G401.6 (cell line): ENCODE measurements around the gene SCARF2.
"Not testable (repeated sequence)": the region's sequence is repeated elsewhere in the genome, so short reads cannot be mapped to it uniquely, and the experiment has no call there.

Experiments
- FAIRE-seq: peaks from 2 replicates; lab custom pipeline; 2012; peaks lifted over from hg19 to GRCh38; lab: Jason Lieb, UNC

The SCARF2 gene

DNA sequence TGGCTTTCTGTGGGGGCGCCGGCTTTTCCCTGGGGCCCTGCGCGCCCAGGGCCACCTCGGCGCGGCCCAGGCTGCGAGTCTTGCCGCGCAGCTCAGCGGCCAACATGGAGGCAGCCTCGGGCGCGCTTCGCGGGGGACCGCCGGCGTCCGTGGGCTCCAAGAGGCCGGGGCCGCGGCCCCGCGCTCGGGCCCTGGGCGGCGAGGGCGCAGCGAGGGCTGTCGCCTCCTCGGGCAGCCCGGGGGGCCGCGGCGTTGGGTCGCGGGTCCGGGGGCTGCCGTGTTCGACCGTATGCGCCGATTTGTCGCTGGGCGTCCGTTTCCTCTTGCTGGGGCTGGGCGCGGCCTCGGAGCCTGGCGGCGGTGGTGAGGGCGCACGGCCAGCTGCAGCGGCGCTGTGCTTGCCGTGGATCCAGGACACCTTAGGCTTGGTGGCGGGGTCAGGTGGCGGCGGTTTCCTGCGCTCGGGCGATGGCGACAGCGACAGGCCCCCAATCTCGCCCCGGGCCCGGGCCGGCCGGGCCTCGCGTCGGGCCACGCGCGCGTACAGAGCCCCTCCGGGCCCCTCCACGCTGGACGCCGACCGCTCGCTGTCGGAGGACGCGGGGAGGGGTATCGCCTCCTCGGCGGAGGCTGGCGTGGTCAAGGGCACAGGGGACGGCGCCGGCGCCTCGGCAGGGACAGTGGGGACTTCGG, 11.9 kb downstream of the SCARF2 start:
- no peak for FAIRE-seq

- no peak for FAIRE-seq
These were observed 12.6 kb downstream of the SCARF2 start for GRCh38 chr22:20424932-20425565.

DNA sequence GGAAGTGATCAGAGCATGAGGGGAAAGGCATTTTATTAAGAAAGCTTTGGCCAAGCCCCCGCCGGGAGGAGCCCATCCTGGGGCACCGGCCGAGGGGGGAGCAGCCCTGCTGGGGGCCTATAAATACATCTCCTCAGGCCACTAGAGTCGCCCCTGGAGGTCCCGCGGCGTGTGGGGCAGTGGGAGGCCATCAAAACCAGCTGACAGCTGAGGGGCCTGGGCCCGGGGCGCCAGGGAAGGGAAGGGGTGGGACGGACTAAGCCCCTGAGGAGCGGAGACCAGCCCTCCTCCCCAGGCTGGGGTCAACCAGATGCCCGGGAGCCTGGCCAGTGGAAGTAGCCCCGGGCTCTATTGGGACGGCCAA, 13.1 kb downstream of the SCARF2 start:
- no peak for FAIRE-seq

- no peak for FAIRE-seq
These were observed 13.6 kb downstream of the SCARF2 start for GRCh38 chr22:20423906-20424551.

GRCh38 chr22:20423008-20423905, 14.4 kb downstream of the SCARF2 start:
- no peak for FAIRE-seq

DNA sequence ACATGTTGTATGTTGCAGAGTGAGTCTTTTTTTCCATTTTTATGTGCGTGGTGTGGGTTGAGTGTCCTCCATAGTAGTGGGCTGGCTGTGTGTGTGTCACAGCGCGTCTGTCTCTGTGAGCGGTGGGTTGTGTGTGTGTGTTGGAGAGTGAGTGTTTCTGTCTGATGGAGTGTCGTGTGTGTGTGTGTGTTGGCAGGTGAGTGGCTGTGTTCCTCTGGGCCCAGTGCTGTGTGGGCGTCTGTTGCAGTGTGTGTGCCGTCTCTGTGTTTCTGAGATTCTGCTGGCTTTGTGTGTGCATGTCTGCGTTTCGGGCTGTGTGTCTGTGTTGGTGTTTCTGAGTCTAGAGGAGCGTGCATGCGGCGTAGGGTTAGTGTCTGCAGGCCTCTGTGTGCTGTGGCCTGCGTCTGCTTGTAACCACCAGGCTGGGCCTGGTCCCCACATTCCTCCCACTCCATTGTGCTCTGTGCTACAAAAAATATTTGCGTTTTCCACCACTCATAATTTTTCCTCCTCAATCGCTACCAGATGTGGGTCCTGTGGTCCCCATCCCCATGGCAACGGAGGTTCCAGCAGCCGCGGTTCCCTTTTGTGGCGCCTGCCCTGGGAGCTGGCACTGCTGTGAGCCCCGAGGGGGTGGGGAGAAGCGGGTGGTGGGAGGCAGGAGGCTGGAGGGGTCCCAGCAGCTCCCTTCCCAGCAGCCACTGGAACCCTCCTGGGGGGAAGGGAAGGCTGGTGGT, 15.2 kb downstream of the SCARF2 start:
- FAIRE-seq = no peak

GRCh38 chr22:20421507-20421874, 16.1 kb downstream of the SCARF2 start:
- no peak for FAIRE-seq

DNA sequence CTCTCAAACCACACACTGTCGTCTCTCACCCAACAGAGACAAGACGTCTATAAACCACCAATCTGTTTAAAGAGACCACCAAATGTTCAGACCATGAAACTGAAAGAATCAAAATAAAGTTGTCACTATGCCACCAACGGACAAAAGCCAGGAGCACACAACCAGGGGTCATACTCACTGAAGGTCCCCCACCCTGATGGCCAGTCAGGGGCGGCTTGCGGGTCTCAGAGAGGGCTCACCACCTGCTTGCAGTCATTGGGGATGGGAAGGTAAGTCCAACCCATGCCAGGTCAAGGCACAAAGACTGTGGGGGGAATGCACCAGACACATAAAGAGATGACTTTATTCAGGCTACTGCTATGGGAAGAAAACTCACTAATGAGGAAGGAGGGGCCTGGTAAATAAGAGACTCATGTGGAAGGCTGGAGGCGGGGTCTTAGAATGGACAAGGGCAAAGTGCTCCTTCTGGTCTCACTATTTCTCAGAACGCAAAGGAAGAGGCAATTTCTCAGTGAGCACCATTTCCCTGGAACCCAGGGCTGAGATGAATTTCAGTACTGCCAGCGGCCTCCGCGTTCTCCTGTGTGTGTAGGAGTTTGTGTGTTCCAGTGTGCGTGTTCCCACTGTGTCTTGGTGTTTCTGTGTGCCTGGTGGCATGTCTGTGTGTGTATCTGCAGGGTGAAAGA, 17.3 kb downstream of the SCARF2 start:
- no peak for FAIRE-seq

DNA sequence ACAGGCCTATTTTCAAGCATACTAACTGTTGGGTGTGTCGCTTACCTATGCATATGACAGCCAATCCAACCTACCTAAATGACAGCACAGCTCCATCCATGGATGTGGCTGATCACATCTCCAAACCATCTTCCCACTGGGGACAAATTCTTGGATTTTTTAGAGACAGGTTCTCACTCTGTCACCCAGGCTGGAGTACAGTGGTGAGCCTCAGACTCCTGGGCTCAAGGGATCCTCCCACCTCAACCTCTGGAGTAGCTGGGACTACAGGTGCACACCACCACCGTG, 18.0 kb downstream of the SCARF2 start:
- FAIRE-seq = no peak

- FAIRE-seq = peak; percentile 25
These were observed 19.3 kb downstream of the SCARF2 start for GRCh38 chr22:20418211-20418788.

DNA sequence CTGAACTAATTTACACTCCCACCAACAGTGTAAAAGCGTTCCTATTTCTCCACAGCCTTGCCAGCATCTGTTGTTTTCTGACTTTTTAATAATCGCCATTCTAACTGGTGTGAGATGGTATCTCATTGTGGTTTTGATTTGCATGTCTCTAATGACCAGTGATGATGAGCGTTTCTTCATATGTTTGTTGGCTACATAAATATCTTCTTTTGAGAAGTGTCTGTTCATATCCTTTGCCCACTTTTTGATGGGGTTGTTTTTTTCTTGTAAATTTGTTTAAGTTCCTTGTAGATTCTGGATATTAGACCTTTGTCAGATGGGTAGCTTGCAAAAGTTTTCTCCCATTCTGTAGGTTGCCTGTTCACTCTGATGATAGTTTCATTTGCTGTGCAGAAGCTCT, 21.9 kb downstream of the SCARF2 start:
- FAIRE-seq = not testable (repeated sequence)

GRCh38 chr22:20415241-20415640, 22.4 kb downstream of the SCARF2 start:
- not testable (repeated sequence) for FAIRE-seq

DNA sequence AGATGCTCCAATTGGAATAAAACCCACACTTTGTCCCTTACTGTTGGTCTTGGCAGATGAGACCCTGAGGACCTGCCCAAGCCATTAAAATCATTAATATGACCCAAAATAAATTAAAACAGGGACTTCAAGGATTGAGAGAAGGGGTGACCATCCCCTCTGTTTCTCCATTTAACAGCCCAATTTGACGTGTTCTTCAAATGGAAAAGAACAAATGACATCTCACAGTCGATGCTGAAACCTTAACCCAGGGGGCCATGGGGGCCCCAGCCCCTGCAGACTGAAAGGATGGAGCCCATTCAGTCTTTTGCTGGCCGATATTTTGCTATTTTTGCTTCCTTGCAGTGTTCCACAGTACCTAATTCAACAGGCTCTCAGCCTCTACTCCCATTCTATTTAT, 23.2 kb downstream of the SCARF2 start:
- FAIRE-seq = no peak

DNA sequence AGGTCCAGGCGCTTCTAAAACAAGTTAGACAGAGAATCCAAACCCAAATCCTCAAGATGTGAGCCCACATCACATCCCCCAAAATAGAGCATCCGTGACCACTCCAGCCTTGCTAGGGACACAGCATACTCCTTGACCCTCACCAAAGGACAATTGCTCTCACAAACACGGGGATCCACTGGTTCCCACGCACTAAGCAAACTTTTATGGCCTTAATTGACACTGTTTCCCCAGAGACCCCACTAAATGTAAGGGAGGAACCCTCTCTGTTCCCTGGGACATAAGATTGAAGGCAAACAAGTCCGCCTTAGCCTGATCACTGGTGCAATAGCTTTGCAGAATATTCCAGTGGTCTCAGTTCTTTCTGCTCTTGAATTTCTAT, 23.6 kb downstream of the SCARF2 start:
- no peak for FAIRE-seq

GRCh38 chr22:20413217-20414058, 24.2 kb downstream of the SCARF2 start:
- no peak for FAIRE-seq

- no peak for FAIRE-seq
These were observed 25.0 kb downstream of the SCARF2 start for GRCh38 chr22:20412474-20413216.

GRCh38 chr22:20409385-20409784, 28.2 kb downstream of the SCARF2 start:
- FAIRE-seq = not testable (repeated sequence)

GRCh38 chr22:20408891-20409290, 28.7 kb downstream of the SCARF2 start:
- no peak for FAIRE-seq

DNA sequence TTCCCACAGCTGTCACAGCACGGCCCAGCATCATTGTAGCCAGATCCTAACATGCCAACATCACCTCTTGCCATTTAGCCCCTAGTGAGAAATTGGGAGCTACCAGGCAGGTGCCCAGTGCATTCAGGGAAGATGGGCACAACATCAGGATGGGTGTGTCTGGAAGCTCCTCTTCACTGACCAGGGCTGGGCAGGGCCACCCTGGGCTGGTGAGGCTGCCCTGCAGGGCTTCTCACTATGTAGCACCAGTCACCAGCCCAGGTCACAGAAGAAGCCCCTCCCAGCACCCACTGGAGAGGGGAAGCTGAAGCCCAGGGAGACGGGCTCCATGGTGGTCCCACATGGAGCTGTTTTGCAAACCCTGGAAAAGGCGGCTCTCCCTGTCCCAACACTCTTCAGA, 29.8 kb downstream of the SCARF2 start:
- FAIRE-seq = no peak
